ENCODE data around the gene IL11RA. TPM values are rescaled to one million over a fixed set of nuclear protein-coding genes. Genes with fewer than 3 reads are reported as not detected.

IL11RA gene
- total and polyA plus RNA-seq, 2 donors (not counting 3 experiments of a cell fraction or from before 2014, with no cell fraction given) = 15.3 to 18.6 TPM

DNA sequence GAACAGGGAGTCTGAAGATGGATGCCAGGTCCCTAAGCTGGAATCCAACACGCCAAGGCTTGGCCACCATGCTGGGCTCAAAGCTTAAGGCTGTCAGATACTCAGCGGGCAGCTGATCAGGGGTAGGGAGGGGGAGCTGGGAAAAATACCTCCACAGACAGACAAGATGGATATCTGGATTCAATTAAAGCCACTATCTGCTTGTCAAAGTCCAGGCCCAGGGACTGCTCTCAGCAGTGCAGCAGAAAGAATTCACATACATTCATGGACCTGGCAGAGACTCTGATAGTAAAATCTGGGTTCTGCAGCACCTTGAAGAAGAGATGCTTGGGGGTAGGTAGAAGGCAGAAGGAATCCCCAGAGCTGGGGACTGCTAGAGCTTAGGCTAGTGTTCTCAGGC, 36.9 kb upstream of the IL11RA start:
- Histone ChIP-seq H3K79me2 (ENCODE audit: control insufficient read depth, insufficient read depth, low read length) (peaks cover 2% of the 10 kb centered on the region), H3K4me1 (ENCODE audit: control insufficient read depth, extremely low read depth, insufficient read depth, low read length) (peaks cover 20% of the 10 kb centered on the region), H3K9ac (replicated peaks; ENCODE audit: extremely low read depth, insufficient read depth, low read length) (no peak overlapping the region), H3K4me2 (ENCODE audit: insufficient read depth, low read length) (no peak overlapping the region), H3K9me1 (replicated peaks; ENCODE audit: control insufficient read depth, extremely low read depth, insufficient read depth, low read length) (no peaks in the 10 kb centered on the region), H2AFZ (ENCODE audit: low read depth, low read length) (no peak overlapping the region), H3K27me3 (ENCODE audit: control insufficient read depth in 2 of 2, insufficient read depth in 2 of 2, low read length in 2 of 2) (no peaks in the 10 kb centered on the region), H3K36me3 (ENCODE audit: control insufficient read depth in 2 of 2, extremely low read depth in 1 of 2, insufficient read depth in 2 of 2, low read length in 2 of 2) (peaks cover 0 to 14% of the 10 kb centered on the region in 2 experiments), H3K9me3 (replicated peaks; ENCODE audit: control insufficient read depth, insufficient read depth, low read length) (no peaks in the 10 kb centered on the region), H4K20me1 (replicated peaks; ENCODE audit: control insufficient read depth, extremely low read depth, insufficient read depth, low read length) (no peaks in the 10 kb centered on the region), H3K27ac (ENCODE audit: insufficient read depth, low read depth, low read length) (no peak overlapping the region), H3K4me3 (replicated peaks in 1 of 3; ENCODE audit: insufficient read depth in 1 of 3, low read depth in 1 of 3, low read length in 3 of 3) (no peak overlapping the region)
- no peak for DNase-seq (ENCODE audit: low read depth, low spot score)
- ChIA-PET POLR2A (no interaction called here), CTCF (interaction anchor here (0.6 to 7.1 kb wide), 4 partner anchors 10 to 87 kb away, joined by 3 to 130 read pairs (median 5); partner anchors contain the start of gene SIGMAR1)
- BruUV-seq (replicated peaks) = no TSS peak
- dilution Hi-C loops (cut with MboI; ENCODE audit: extremely low pct_ligation_motif_present, low sequenced_read_pairs) = no loop called here
- no peak for TF ChIP-seq FOS (IDR thresholded peaks at IDR 0.05; ENCODE audit: borderline replicate concordance, insufficient read depth, low read length)
- TF ChIP-seq, protein P1, sequence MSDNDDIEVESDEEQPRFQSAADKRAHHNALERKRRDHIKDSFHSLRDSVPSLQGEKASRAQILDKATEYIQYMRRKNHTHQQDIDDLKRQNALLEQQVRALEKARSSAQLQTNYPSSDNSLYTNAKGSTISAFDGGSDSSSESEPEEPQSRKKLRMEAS (IDR thresholded peaks at IDR 0.05; ENCODE audit: insufficient read depth, insufficient read length) = no peak
- TF ChIP-seq, protein P2, sequence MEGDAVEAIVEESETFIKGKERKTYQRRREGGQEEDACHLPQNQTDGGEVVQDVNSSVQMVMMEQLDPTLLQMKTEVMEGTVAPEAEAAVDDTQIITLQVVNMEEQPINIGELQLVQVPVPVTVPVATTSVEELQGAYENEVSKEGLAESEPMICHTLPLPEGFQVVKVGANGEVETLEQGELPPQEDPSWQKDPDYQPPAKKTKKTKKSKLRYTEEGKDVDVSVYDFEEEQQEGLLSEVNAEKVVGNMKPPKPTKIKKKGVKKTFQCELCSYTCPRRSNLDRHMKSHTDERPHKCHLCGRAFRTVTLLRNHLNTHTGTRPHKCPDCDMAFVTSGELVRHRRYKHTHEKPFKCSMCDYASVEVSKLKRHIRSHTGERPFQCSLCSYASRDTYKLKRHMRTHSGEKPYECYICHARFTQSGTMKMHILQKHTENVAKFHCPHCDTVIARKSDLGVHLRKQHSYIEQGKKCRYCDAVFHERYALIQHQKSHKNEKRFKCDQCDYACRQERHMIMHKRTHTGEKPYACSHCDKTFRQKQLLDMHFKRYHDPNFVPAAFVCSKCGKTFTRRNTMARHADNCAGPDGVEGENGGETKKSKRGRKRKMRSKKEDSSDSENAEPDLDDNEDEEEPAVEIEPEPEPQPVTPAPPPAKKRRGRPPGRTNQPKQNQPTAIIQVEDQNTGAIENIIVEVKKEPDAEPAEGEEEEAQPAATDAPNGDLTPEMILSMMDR (IDR thresholded peaks at IDR 0.05; ENCODE audit: extremely low read depth in 1 of 2, insufficient read depth in 1 of 2, low read depth in 1 of 2, low read length in 2 of 2) = no peak
- no peak for TF ChIP-seq JUN (IDR thresholded peaks at IDR 0.05; ENCODE audit: borderline replicate concordance, insufficient read depth, insufficient read length, low read depth)
- FAIRE-seq = no peak
- intact Hi-C loops (cut with micrococcal nuclease) = no loop called here
